Mesendoderm (in vitro differentiated cells): Measurements from ENCODE around the gene TRIM28.
A peak's percentile ranks its signal among the peaks of the same experiment; 100 is the strongest.

Source experiments
- DNase-seq: peaks from one replicate; pipeline ENCODE4 v3.0.0; 2013
- H2AK5ac ChIP-seq: 2 replicates; pipeline ENCODE4 v1.6.1; 2013; ENCODE audit warnings: low read length, inconsistent platforms
- H2BK120ac ChIP-seq: 2 replicates; pipeline ENCODE4 v1.6.1; 2013; ENCODE audit warnings: low read depth, mild to moderate bottlenecking, low read length, moderate library complexity, mixed read lengths
- H2BK15ac ChIP-seq: replicated peaks from 2 replicates; pipeline ENCODE4 v1.6.1; 2013; ENCODE audit warnings: low read depth, mild to moderate bottlenecking, moderate library complexity
- H2BK5ac ChIP-seq: 2 replicates; pipeline ENCODE4 v1.6.1; 2013; ENCODE audit warnings: low read length, inconsistent platforms
- H3K18ac ChIP-seq: 2 replicates; pipeline ENCODE4 v1.6.1; 2013; ENCODE audit warnings: mild to moderate bottlenecking, low read length, mixed read lengths
- H3K23ac ChIP-seq: one replicate; pipeline ENCODE4 v1.6.1; 2013; ENCODE audit warnings: low read length
- H3K27ac ChIP-seq: 2 replicates; pipeline ENCODE4 v1.5.1; 2013; ENCODE audit warnings: low read depth, mild to moderate bottlenecking, inconsistent platforms, low read length, moderate library complexity
- H3K27me3 ChIP-seq: 2 replicates; pipeline ENCODE4 v1.6.1; 2013; ENCODE audit warnings: low read length, control low read depth, mild to moderate bottlenecking, inconsistent platforms; ENCODE audit not compliant: insufficient read depth, poor library complexity
- H3K36me3 ChIP-seq: 2 replicates; pipeline ENCODE4 v1.6.1; 2013; ENCODE audit warnings: low read length, inconsistent platforms; ENCODE audit not compliant: control insufficient read depth, insufficient read depth
- H3K4ac ChIP-seq: one replicate; pipeline ENCODE4 v1.6.1; 2013; ENCODE audit warnings: low read depth, mild to moderate bottlenecking, low read length, moderate library complexity
- H3K4me1 ChIP-seq: 2 replicates; pipeline ENCODE4 v1.6.1; 2013; ENCODE audit warnings: low read depth, low read length, inconsistent platforms; ENCODE audit not compliant: control insufficient read depth
- H3K4me2 ChIP-seq: 2 replicates; pipeline ENCODE4 v1.6.1; 2013; ENCODE audit warnings: low read length
- H3K4me3 ChIP-seq: 2 replicates; pipeline ENCODE4 v1.5.1; 2013; ENCODE audit warnings: mild to moderate bottlenecking, low read length
- H3K56ac ChIP-seq: one replicate; pipeline ENCODE4 v1.6.1; 2013; ENCODE audit warnings: low read length
- H3K79me1 ChIP-seq: 2 replicates; pipeline ENCODE4 v1.6.1; 2013; ENCODE audit warnings: low read length, inconsistent platforms
- H3K79me2 ChIP-seq: 2 replicates; pipeline ENCODE4 v1.6.1; 2013; ENCODE audit warnings: mild to moderate bottlenecking, low read length; ENCODE audit not compliant: control insufficient read depth, insufficient read depth
- H3K9ac ChIP-seq: 2 replicates; pipeline ENCODE4 v1.6.1; 2013; ENCODE audit warnings: low read length, inconsistent platforms
- H4K5ac ChIP-seq: one replicate; pipeline ENCODE4 v1.6.1; 2013; ENCODE audit warnings: low read length
- H4K8ac ChIP-seq: one replicate; pipeline ENCODE4 v1.6.1; 2013; ENCODE audit warnings: low read depth, mild to moderate bottlenecking, control low read depth, low read length, moderate library complexity
- WGBS: extraction: QIAGEN DNeasy Blood & Tissue Kit; methylation state at CpG from one replicate; pipeline ENCODE4 v1.1.7; 2013; ENCODE audit warnings: low lambda C conversion rate, missing lambda C conversion rate; ENCODE audit not compliant: insufficient coverage; ENCODE audit errors: extremely low coverage; 5-methylcytosine and 5-hydroxymethylcytosine counted together

The TRIM28 gene

DNA sequence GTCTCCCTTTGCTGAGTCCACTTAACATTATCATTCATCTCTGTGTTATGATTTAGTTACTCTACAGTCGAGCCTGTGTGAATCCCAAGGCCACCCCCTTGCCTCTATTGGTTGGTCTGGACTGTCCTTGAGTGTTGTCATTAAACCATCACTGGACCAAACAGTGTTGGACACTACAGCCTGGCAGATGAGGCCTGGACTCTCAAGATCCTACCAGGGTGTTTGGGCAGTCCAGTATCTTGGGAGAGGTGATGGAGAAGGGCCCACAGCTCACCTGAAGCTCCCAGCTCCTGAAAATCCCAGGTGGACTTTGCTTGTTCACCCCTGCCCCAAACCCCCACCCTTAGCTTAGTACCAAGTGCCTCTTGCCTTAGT is 7.2 kb downstream of the TRIM28 start:
- Histone ChIP-seq H3K36me3 (peaks cover 40% of the 10 kb centered on the region), H4K5ac (no peak overlapping the region), H4K8ac (no peak overlapping the region)

DNA sequence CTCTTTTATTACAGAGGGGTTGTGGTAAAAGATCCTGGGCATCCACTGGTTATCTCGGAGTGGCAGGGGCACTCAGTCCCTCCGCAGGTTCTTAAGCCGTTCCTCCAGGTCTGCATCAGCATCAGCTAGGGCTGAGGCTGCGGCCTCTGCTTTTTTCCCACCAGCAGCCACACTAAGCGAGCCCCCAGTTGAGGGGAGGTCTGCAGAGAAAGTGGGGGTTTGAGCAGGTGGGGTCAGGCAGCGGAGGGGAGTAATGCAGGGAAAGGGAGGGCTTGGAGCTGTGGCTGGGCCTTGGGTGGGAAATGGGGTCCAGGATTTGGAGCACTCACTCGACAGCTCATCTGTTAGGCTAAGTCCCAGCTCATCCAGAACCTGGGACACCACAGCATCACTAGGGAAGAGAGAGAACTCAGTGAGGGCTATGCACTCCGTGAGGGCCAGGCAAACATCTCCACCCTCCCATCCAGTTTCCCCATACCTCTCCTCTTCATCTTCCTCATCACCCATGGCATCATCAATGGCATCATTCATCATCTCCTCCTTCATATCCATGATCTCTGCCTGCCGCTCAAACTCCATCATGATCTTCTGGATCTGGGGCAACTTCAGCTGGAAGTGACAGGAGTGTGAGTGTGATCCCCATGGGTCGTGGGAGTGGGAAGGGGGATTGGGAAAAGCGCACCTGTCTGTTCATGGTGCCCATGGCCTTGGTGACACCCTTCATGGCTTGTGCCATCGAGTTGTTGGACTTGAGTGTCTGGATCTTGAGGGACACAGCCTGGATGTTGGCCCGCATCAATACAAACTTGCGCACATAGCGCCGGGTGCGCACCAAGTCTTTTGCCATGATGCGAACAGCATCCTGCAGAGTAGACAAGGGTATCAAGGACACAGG is 8.0 kb downstream of the TRIM28 start:
- Histone ChIP-seq H3K4me3 (no peak overlapping the region), H3K56ac (no peak overlapping the region), H3K27ac (no peak overlapping the region), H3K79me2 (peaks cover 39% of the 10 kb centered on the region), H3K18ac (no peak overlapping the region), H3K36me3 (peaks cover 41% of the 10 kb centered on the region), H3K4me1 (peaks cover 2% of the 10 kb centered on the region), H2BK5ac (no peak overlapping the region), H3K4me2 (no peak overlapping the region), H3K27me3 (no peaks in the 10 kb centered on the region), H4K5ac (no peak overlapping the region), H3K9ac (no peak overlapping the region), H2BK15ac (no peak overlapping the region), H3K79me1 (peaks cover 36% of the 10 kb centered on the region), H4K8ac (no peak overlapping the region), H3K23ac (no peak overlapping the region), H2AK5ac (no peak overlapping the region), H2BK120ac (no peak overlapping the region), H3K4ac (no peak overlapping the region)
- no peak for DNase-seq
- no CpG with 5 or more reads among the region's 18 CpGs for WGBS

More for the DNA sequence above, 7.2 kb downstream of the TRIM28 start:
- H3K23ac ChIP-seq = no peak overlapping the region
- H2AK5ac ChIP-seq = no peak overlapping the region
- no peak overlapping the region for H3K18ac ChIP-seq
- H3K27me3 ChIP-seq = no peaks in the 10 kb centered on the region
- H3K4me3 ChIP-seq = no peak overlapping the region
- H3K4ac ChIP-seq = no peak overlapping the region
- no peak overlapping the region for H3K4me2 ChIP-seq
- no peak overlapping the region for H2BK120ac ChIP-seq
- H2BK5ac ChIP-seq = no peak overlapping the region
- DNase-seq = no peak
- peaks cover 9% of the 10 kb centered on the region for H3K4me1 ChIP-seq
- no peak overlapping the region for H3K9ac ChIP-seq
- H3K56ac ChIP-seq = no peak overlapping the region
- peaks cover 33% of the 10 kb centered on the region for H3K79me1 ChIP-seq
- H3K27ac ChIP-seq = no peak overlapping the region
- WGBS = no CpG with 5 or more reads among the region's 1 CpG
- peaks cover 39% of the 10 kb centered on the region for H3K79me2 ChIP-seq
- no peak overlapping the region for H2BK15ac ChIP-seq

DNA sequence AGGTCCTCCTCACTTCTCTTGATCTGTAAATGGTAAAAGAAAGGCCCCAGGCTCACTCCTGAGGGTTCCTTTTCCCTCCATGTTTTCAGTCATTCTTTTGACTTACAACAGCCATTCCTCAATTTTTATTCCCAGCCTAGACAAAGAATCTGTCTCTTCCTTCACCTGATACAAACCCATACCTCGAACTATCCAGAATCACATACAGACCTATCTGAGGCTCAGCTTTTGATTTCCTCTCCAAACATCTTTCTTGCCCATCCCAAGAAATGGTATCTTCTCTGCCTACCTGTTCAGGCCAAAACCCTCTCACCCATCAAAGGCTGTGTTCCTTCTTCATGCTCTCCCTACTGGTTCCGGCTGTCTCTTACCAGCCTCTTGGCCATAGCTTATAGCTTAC is 8.8 kb downstream of the TRIM28 start:
- no peak overlapping the region for H2BK120ac ChIP-seq
- H3K4me3 ChIP-seq = no peak overlapping the region
- H3K4me2 ChIP-seq = no peak overlapping the region
- WGBS = no CpG with 5 or more reads among the region's 2 CpGs
- H2AK5ac ChIP-seq = no peak overlapping the region
- H4K8ac ChIP-seq = no peak overlapping the region
- H2BK5ac ChIP-seq = no peak overlapping the region
- DNase-seq = no peak
- H3K27ac ChIP-seq = no peak overlapping the region
- H3K4me1 ChIP-seq = peaks cover 6% of the 10 kb centered on the region
- no peak overlapping the region for H3K23ac ChIP-seq
- peaks cover 39% of the 10 kb centered on the region for H3K79me2 ChIP-seq
- H3K36me3 ChIP-seq = peaks cover 35% of the 10 kb centered on the region
- H3K18ac ChIP-seq = no peak overlapping the region
- H3K4ac ChIP-seq = no peak overlapping the region
- H3K79me1 ChIP-seq = peaks cover 33% of the 10 kb centered on the region
- no peak overlapping the region for H3K9ac ChIP-seq
- H2BK15ac ChIP-seq = no peak overlapping the region
- no peak overlapping the region for H4K5ac ChIP-seq
- no peaks in the 10 kb centered on the region for H3K27me3 ChIP-seq
- H3K56ac ChIP-seq = no peak overlapping the region

DNA sequence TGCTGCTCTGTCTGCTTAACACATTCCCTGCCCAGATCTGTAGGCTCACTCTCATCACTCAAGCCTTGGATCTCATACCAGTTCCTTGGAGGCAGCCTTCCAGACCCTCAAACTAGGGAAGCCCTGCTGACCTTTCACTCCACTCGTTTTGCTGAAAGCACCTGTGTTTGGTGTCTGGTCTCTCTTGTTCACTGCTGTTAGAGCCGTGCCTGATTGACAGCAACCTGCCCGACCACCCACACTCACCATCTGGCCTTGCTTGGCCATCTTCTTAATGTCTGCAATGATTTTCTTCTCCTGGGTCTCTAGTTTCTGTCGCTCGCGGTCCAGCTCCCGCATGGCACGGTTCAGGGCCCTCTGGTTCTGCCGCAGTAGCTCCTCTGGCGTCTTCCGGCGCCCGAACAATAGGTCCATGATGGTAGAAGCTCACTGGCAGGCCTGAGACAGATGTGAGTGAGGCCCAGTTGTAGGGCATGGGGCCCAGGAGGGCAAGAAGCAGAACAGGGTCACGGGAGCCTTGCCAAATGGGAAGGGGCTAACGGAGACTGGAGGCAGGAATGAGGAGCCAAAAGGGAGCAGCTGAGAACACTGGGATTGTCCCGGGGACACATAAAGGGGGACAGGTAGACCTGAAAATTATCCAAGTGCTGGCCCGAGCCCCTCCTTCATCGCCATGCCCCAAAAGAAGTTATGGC is 10.1 kb downstream of the TRIM28 start:
- no peak overlapping the region for H4K5ac ChIP-seq
- no peak overlapping the region for H2AK5ac ChIP-seq
- H3K4me3 ChIP-seq = peak overlapping the region; percentile 5
- H2BK120ac ChIP-seq = no peak overlapping the region
- DNase-seq = no peak
- H3K27me3 ChIP-seq = no peaks in the 10 kb centered on the region
- no CpG with 5 or more reads among the region's 18 CpGs for WGBS
- H2BK5ac ChIP-seq = no peak overlapping the region
- peak overlapping the region; percentile 98 for H3K56ac ChIP-seq
- H2BK15ac ChIP-seq = no peak overlapping the region
- no peak overlapping the region for H3K23ac ChIP-seq
- peak overlapping the region; percentile 8 for H3K4ac ChIP-seq
- peaks cover 21% of the 10 kb centered on the region for H3K79me1 ChIP-seq
- no peak overlapping the region for H4K8ac ChIP-seq
- peak overlapping the region; percentile 98 for H3K9ac ChIP-seq
- peaks cover 24% of the 10 kb centered on the region for H3K36me3 ChIP-seq
- H3K79me2 ChIP-seq = peaks cover 32% of the 10 kb centered on the region
- H3K18ac ChIP-seq = no peak overlapping the region
- H3K27ac ChIP-seq = peak overlapping the region; percentile 84
- H3K4me1 ChIP-seq = peaks cover 6% of the 10 kb centered on the region
- H3K4me2 ChIP-seq = peak overlapping the region; percentile 99

DNA sequence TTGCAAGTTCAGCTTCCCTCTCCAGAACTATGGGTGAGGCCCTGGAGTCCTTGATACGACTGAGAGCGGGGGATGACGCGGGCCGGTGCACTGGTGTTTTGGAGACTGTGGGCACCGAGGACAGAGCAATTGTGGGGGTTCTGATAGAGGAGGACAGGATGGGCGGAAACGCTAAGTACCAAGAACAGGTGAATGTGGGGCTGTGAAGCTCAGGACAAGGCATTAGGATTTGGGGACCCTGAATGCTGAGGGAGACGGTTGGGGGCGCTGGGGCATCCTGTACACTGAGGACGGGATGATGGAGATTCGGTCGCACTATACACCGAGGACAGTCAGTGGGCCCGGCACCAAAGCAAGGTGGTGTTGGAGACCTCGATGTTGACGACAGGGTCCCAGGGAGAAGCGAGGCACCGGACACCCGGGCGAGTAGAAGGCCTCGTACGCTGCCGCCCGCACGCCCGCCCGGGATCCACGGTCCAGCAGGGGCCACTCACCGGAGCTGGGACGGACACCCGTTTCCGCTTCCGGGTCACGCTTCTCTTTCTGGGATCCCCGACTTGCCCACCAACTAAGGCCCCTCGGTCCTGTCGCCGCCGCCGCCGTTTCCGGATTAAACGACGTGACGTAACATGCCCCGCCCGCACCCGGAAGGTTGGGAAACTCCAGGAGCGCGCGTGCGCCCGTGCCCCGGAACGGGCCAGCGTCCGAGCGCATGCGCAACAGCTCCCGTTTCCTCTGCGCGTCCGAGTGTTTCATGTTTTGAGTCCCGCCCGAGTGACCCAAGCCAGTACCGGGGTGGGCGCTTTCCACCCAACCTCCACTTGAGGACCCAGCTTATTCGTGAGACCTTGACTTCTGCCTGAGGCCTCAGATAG is 10.9 kb downstream of the TRIM28 start, which contains the start of gene CHMP2A:
Gene CHMP2A, minus strand, starts transcription at position 612 of the 875 bp plus-strand sequence. CDS start 893 bp downstream, outside the sequence.
- Histone ChIP-seq H3K18ac (no peak within 1 kb of the TSS), H3K27ac (peak within 1 kb of the TSS; percentile 84), H3K56ac (peak within 1 kb of the TSS; percentile 98), H3K4me1 (peaks cover 6% of the 10 kb centered on the region), H3K79me1 (peaks cover 14% of the 10 kb centered on the region), H3K4me3 (peak within 1 kb of the TSS; percentile 81), H3K9ac (peak within 1 kb of the TSS; percentile 98), H3K23ac (peak within 1 kb of the TSS; percentile 57), H4K8ac (peak within 1 kb of the TSS; percentile 70), H3K27me3 (no peaks in the 10 kb centered on the region), H2BK15ac (no peak within 1 kb of the TSS), H3K79me2 (peaks cover 26% of the 10 kb centered on the region), H3K4ac (peak within 1 kb of the TSS; percentile 8), H2AK5ac (peak within 1 kb of the TSS; percentile 99), H2BK120ac (no peak within 1 kb of the TSS), H2BK5ac (peak within 1 kb of the TSS; percentile 81), H4K5ac (peak within 1 kb of the TSS; percentile 72), H3K4me2 (peak within 1 kb of the TSS; percentile 99), H3K36me3 (peaks cover 18% of the 10 kb centered on the region)
- DNase-seq = peak; percentile 98
- WGBS = no CpG with 5 or more reads among the region's 69 CpGs
